ENCODE results near the gene GALNTL6.

GRCh38 chr4:172305698-172306097 lies 492.5 kb downstream of the GALNTL6 start:
- TF ChIP-seq CTCF (IDR thresholded peaks at IDR 0.05) (no peak), EZH2 (IDR thresholded peaks at IDR 0.05; ENCODE audit: borderline replicate concordance, insufficient read depth, low read depth, low read length, poor library complexity, severe bottlenecking) (no peak)
